GM21576 (cell line): ENCODE measurements around the gene TTLL7.
"Not testable (repeated sequence)": the region's sequence is repeated elsewhere in the genome, so short reads cannot be mapped to it uniquely, and the experiment has no call there.

Source experiments
- ATAC-seq: cut with Tn5 transposase; IDR thresholded peaks from one replicate; pipeline ENCODE4 v1.9.1; 2021; ENCODE audit warnings: mild to moderate bottlenecking, moderate library complexity; ENCODE audit not compliant: unreplicated experiment

TTLL7 gene

GRCh38 chr1:83996191-83996590 is 2.7 kb downstream of the TTLL7 start:
- ATAC-seq = no peak

GRCh38 chr1:83995649-83996048 is 3.3 kb downstream of the TTLL7 start:
- ATAC-seq = no peak

- no peak for ATAC-seq
Measured at GRCh38 chr1:83994111-83994510, 4.8 kb downstream of the TTLL7 start.

GRCh38 chr1:83990734-83991133 is 8.2 kb downstream of the TTLL7 start:
- no peak for ATAC-seq

GRCh38 chr1:83985048-83985447 is 13.9 kb downstream of the TTLL7 start:
- no peak for ATAC-seq

- ATAC-seq = not testable (repeated sequence)
Measured at GRCh38 chr1:83983918-83984317, 15.0 kb downstream of the TTLL7 start.

- ATAC-seq = no peak
Measured at GRCh38 chr1:83978056-83978455, 20.9 kb downstream of the TTLL7 start.

- no peak for ATAC-seq
Measured at GRCh38 chr1:83976920-83977319, 22.0 kb downstream of the TTLL7 start.

- ATAC-seq = no peak
Measured at GRCh38 chr1:83970802-83971201, 28.1 kb downstream of the TTLL7 start.

GRCh38 chr1:83970114-83970513 is 28.8 kb downstream of the TTLL7 start:
- no peak for ATAC-seq

GRCh38 chr1:83967336-83967735 is 31.6 kb downstream of the TTLL7 start:
- no peak for ATAC-seq

- ATAC-seq = no peak
Measured at GRCh38 chr1:83964153-83964552, 34.8 kb downstream of the TTLL7 start.

GRCh38 chr1:83961571-83962295 is 37.2 kb downstream of the TTLL7 start:
- ATAC-seq = no peak

GRCh38 chr1:83960669-83961277 is 38.2 kb downstream of the TTLL7 start:
- ATAC-seq = no peak

GRCh38 chr1:83959824-83960498 is 39.0 kb downstream of the TTLL7 start:
- ATAC-seq = no peak

- no peak for ATAC-seq
Measured at GRCh38 chr1:83958704-83959103, 40.2 kb downstream of the TTLL7 start.

- ATAC-seq = no peak
Measured at GRCh38 chr1:83954166-83954823, 44.6 kb downstream of the TTLL7 start.

GRCh38 chr1:83950106-83950661 is 48.7 kb downstream of the TTLL7 start:
- no peak for ATAC-seq

- no peak for ATAC-seq
Measured at GRCh38 chr1:83942914-83943313, 56.0 kb downstream of the TTLL7 start.

- ATAC-seq = no peak
Measured at GRCh38 chr1:83934550-83934949, 64.4 kb downstream of the TTLL7 start.

- no peak for ATAC-seq
Measured at GRCh38 chr1:83932693-83933092, 66.2 kb downstream of the TTLL7 start.
